OCI-LY7 (cell line): ENCODE data around the gene PCDHGA1. TPM values are rescaled to one million over a fixed set of nuclear protein-coding genes. Genes with fewer than 3 reads are reported as not detected.
"Not testable (repeated sequence)": the region's sequence is repeated elsewhere in the genome, so short reads cannot be mapped to it uniquely, and the experiment has no call there.

Experiments used
- BruUV-seq: library from RNA; stranded (reverse); fragments of 400-500 nt; replicated peaks from 2 replicates; lab custom pipeline; 2021; lab: Mats Ljungman, UMichigan
- CTCF ChIA-PET: fragments of 300-600 bp; sonication (Branson Sonifier 250); formaldehyde crosslinking; loops from one replicate; lab custom pipeline; 2022; ENCODE audit warnings: antibody characterized with exemption; ENCODE audit not compliant: unreplicated experiment; lab: Charles Lee
- POLR2A ChIA-PET: fragments of 300-600 bp; sonication (Branson Sonifier 250); formaldehyde crosslinking; loops from one replicate; lab custom pipeline; 2022; ENCODE audit warnings: antibody characterized with exemption; lab: Charles Lee
- DNase-seq: peaks from one replicate; pipeline ENCODE4 v3.0.0-alpha.2; 2015; ENCODE audit warnings: low spot score
- H2AFZ ChIP-seq: fragments of 200-600 bp; sonication (generic), shearing (Covaris generic); 2 replicates; pipeline ENCODE4 v1.6.1; 2014; ENCODE audit warnings: mild to moderate bottlenecking, antibody characterized with exemption, low read length, moderate library complexity
- H3K27ac ChIP-seq: fragments of 200-600 bp; sonication (generic); 2 replicates; pipeline ENCODE4 v1.5.1; 2014; ENCODE audit warnings: mixed run types, low read depth, mild to moderate bottlenecking, moderate library complexity, low read length, inconsistent platforms; ENCODE audit not compliant: poor library complexity, severe bottlenecking
- H3K36me3 ChIP-seq: fragments of 200-600 bp; sonication (generic); 2 replicates; pipeline ENCODE4 v1.6.1; 2014; ENCODE audit warnings: mild to moderate bottlenecking, antibody characterized with exemption, low read length, moderate library complexity, mixed read lengths; ENCODE audit not compliant: insufficient read depth
- H3K4me1 ChIP-seq: fragments of 200-600 bp; sonication (generic); 2 replicates; pipeline ENCODE4 v1.5.1; 2014; ENCODE audit warnings: mild to moderate bottlenecking, low read length; ENCODE audit not compliant: insufficient read depth, poor library complexity, severe bottlenecking
- H3K4me2 ChIP-seq: fragments of 200-600 bp; sonication (generic); 2 replicates; pipeline ENCODE4 v1.6.1; 2014; ENCODE audit warnings: mild to moderate bottlenecking, low read length
- H3K4me3 ChIP-seq: fragments of 200-600 bp; sonication (generic); 2 replicates; pipeline ENCODE4 v1.5.1; 2014; ENCODE audit warnings: mild to moderate bottlenecking, low read depth, low read length; ENCODE audit not compliant: poor library complexity, severe bottlenecking
- H3K79me2 ChIP-seq: fragments of 200-600 bp; sonication (generic); 2 replicates; pipeline ENCODE4 v1.6.1; 2016; ENCODE audit warnings: low read depth, mild to moderate bottlenecking, low read length, moderate library complexity, mixed read lengths; ENCODE audit not compliant: insufficient read depth
- H3K9me2 ChIP-seq: fragments of 200-600 bp; sonication (generic); 2 replicates; pipeline ENCODE4 v1.6.1; 2016; ENCODE audit warnings: mild to moderate bottlenecking, low read length, mixed read lengths; ENCODE audit not compliant: insufficient read depth
- H3K9me3 ChIP-seq: fragments of 200-600 bp; sonication (generic); 2 replicates; pipeline ENCODE4 v1.6.1; 2014; ENCODE audit warnings: mild to moderate bottlenecking, mixed run types, low read length, mixed read lengths
- H4K20me1 ChIP-seq: fragments of 200-600 bp; sonication (generic); 2 replicates; pipeline ENCODE4 v1.6.1; 2014; ENCODE audit warnings: mild to moderate bottlenecking, antibody characterized with exemption, low read length, moderate library complexity, mixed read lengths; ENCODE audit not compliant: insufficient read depth
- CTCF ChIP-seq: fragments of 200-600 bp; sonication (generic); conservative IDR thresholded peaks from 2 replicates; pipeline ENCODE4 v1.5.1; 2014; ENCODE audit warnings: mild to moderate bottlenecking, antibody characterized with exemption, low read length, moderate library complexity, mixed read lengths
- EZH2phosphoT487 ChIP-seq: fragments of 200-600 bp; sonication (generic); IDR thresholded peaks from 2 replicates; pipeline ENCODE4 v1.6.1; 2018; ENCODE audit warnings: low read depth, borderline replicate concordance, mild to moderate bottlenecking, mixed run types, antibody characterized with exemption, low read length, moderate library complexity, mixed read lengths
- intact Hi-C: fragments of 100-400 bp; cut with micrococcal nuclease; formaldehyde crosslinking; loops from one replicate; pipeline ENCODE4 v1.10.0; 2022; ENCODE audit not compliant: unreplicated experiment
- total RNA-seq, 2 experiments: library from RNA; depleted of rRNA in 1 of 2; stranded (reverse); fragments of >200 nt in 1 of 2; shearing (Covaris generic) in 1 of 2; gene quantifications; 2 replicates each; pipeline ENCODE4 v1.2.3, GENCODE V29; 2014 to 2022

The PCDHGA1 gene
- total RNA-seq, 2 experiments from 2014 or later = 1.3 to 1.9 TPM

- no TSS peak for BruUV-seq
- CTCF ChIA-PET = interaction anchor here (0.6 to 1.3 kb wide), 3 partner anchors 70 to 169 kb away, joined by 3 to 5 read pairs (median 3); partner anchors contain the start of gene TAF7
- no peaks in the 10 kb centered on the region for H4K20me1 ChIP-seq
- H3K4me2 ChIP-seq = no peak overlapping the region
- H2AFZ ChIP-seq = no peak overlapping the region
- POLR2A ChIA-PET = no interaction called here
- no peaks in the 10 kb centered on the region for H3K36me3 ChIP-seq
- no peaks in the 10 kb centered on the region for H3K9me2 ChIP-seq
- H3K27ac ChIP-seq = no peak overlapping the region
- H3K79me2 ChIP-seq = peaks cover 8% of the 10 kb centered on the region; the same call in 1 of the 2 replicates
- DNase-seq = no peak
- no peak overlapping the region for H3K4me3 ChIP-seq
- no peak for TF ChIP-seq EZH2phosphoT487
- intact Hi-C loops = no loop called here
- H3K9me3 ChIP-seq = no peaks in the 10 kb centered on the region
- H3K4me1 ChIP-seq = peaks cover 7% of the 10 kb centered on the region
Measured at GRCh38 chr5:141389153-141390042, 59.1 kb downstream of the PCDHGA1 start.

- ChIA-PET POLR2A (interaction anchor here (1.4 kb wide), 1 partner anchor 12 kb away, joined by 3 read pairs; no protein-coding TSS in a partner anchor), CTCF (no interaction called here)
- Histone ChIP-seq H3K79me2 (peaks cover 8% of the 10 kb centered on the region; the same call in 1 of the 2 replicates), H3K4me3 (peak within 1 kb of the TSS; percentile 25), H2AFZ (no peak within 1 kb of the TSS), H3K4me1 (peaks cover 7% of the 10 kb centered on the region), H3K9me3 (no peaks in the 10 kb centered on the region), H4K20me1 (no peaks in the 10 kb centered on the region), H3K36me3 (no peaks in the 10 kb centered on the region), H3K4me2 (peak within 1 kb of the TSS; percentile 40), H3K9me2 (no peaks in the 10 kb centered on the region), H3K27ac (no peak within 1 kb of the TSS)
- intact Hi-C loops = no loop called here
- BruUV-seq = no TSS peak
- DNase-seq = peak; percentile 41
- TF ChIP-seq CTCF (peak; percentile 84), EZH2phosphoT487 (no peak)
Measured at GRCh38 chr5:141392429-141393198, 62.3 kb downstream of the PCDHGA1 start, which contains the start of gene PCDHGA8. TSS of gene PCDHGA8 (plus strand) at chr5:141392633. CDS start at chr5:141392814, 181 bp downstream.

DNA sequence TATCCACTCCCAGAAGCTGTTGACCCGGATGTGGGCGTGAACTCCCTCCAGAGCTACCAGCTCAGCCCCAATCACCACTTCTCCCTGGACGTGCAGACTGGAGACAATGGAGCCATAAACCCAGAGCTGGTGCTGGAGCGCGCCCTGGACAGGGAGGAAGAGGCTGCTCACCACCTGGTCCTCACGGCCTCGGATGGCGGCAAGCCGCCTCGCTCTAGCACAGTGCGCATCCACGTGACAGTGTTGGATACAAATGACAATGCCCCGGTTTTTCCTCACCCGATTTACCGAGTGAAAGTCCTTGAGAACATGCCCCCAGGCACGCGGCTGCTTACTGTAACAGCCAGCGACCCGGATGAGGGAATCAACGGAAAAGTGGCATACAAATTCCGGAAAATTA, 63.0 kb downstream of the PCDHGA1 start:
- Histone ChIP-seq H3K9me2 (no peaks in the 10 kb centered on the region), H3K4me1 (peaks cover 7% of the 10 kb centered on the region), H3K4me3 (no peak overlapping the region), H3K79me2 (peaks cover 8% of the 10 kb centered on the region; the same call in 1 of the 2 replicates), H4K20me1 (no peaks in the 10 kb centered on the region), H3K27ac (no peak overlapping the region), H3K36me3 (no peaks in the 10 kb centered on the region), H3K9me3 (no peaks in the 10 kb centered on the region), H3K4me2 (no peak overlapping the region), H2AFZ (no peak overlapping the region)
- intact Hi-C loops = no loop called here
- CTCF ChIA-PET = no interaction called here
- no TSS peak for BruUV-seq
- TF ChIP-seq EZH2phosphoT487 (no peak), CTCF (no peak)
- no peak for DNase-seq
- POLR2A ChIA-PET = no interaction called here

DNA sequence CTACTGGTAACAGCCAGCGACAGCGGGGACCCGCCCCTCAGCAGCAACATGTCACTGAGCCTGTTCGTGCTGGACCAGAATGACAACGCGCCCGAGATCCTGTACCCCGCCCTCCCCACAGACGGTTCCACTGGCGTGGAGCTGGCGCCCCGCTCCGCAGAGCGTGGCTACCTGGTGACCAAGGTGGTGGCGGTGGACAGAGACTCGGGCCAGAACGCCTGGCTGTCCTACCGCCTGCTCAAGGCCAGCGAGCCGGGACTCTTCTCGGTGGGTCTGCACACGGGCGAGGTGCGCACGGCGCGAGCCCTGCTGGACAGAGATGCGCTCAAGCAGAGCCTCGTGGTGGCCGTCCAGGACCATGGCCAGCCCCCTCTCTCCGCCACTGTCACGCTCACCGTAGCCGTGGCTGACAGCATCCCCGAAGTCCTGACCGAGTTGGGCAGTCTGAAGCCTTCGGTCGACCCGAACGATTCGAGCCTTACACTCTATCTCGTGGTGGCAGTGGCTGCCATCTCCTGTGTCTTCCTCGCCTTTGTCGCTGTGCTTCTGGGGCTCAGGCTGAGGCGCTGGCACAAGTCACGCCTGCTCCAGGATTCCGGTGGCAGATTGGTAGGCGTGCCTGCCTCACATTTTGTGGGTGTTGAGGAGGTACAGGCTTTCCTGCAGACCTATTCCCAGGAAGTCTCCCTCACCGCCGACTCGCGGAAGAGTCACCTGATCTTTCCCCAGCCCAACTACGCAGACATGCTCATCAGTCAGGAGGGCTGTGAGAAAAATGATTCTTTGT, 64.3 kb downstream of the PCDHGA1 start:
- H2AFZ ChIP-seq, CTCF ChIA-PET, H3K36me3 ChIP-seq, POLR2A ChIA-PET, H3K4me2 ChIP-seq, intact Hi-C loops, BruUV-seq, H3K27ac ChIP-seq, H3K79me2 ChIP-seq, H3K4me3 ChIP-seq, H4K20me1 ChIP-seq, H3K9me2 ChIP-seq, DNase-seq, H3K4me1 ChIP-seq, H3K9me3 ChIP-seq: not testable (repeated sequence)
